Tibial nerve (tissue), 4 donors: ENCODE data around the gene DAB2. TPM values are rescaled to one million over a fixed set of nuclear protein-coding genes. Genes with fewer than 3 reads are reported as not detected.

ENCODE experiments used
- DNase-seq, 2 donors: peaks; one replicate each; pipeline ENCODE4 v3.0.0-alpha.2; 2019; ENCODE audit warnings: low spot score in 2 of 2
- H3K27ac ChIP-seq, 4 donors: fragments of 200-600 bp; sonication (generic) in 3 of 4; one replicate each; pipeline ENCODE4 v1.5.1; 2017 to 2019; ENCODE audit warnings: mild to moderate bottlenecking in 1 of 4
- H3K27me3 ChIP-seq, 2 donors: fragments of 200-600 bp; sonication (generic) in 1 of 2; one replicate each; pipeline versions ENCODE4 v1.5.1 to v1.6.0; 2017 to 2019
- H3K36me3 ChIP-seq, 3 donors: fragments of 200-600 bp; sonication (generic); one replicate each; pipeline ENCODE4 v1.5.1; 2018 to 2019
- H3K4me1 ChIP-seq, 4 donors: fragments of 200-600 bp; sonication (generic) in 3 of 4; one replicate each; pipeline ENCODE4 v1.5.1; 2017 to 2019
- H3K4me3 ChIP-seq, 4 donors: fragments of 200-600 bp; sonication (generic) in 3 of 4; one replicate each; pipeline ENCODE4 v1.5.1; 2017 to 2019; ENCODE audit warnings: mild to moderate bottlenecking in 1 of 4, moderate library complexity in 1 of 4
- H3K9me3 ChIP-seq, 4 donors: fragments of 200-600 bp; sonication (generic) in 3 of 4; one replicate each; pipeline ENCODE4 v1.5.1; 2017 to 2019
- CTCF ChIP-seq, 5 experiments: fragments of 200-600 bp in 3 of 5; fragments of 450-650 bp in 2 of 5; sonication (generic) in 3 of 5; IDR thresholded peaks; one replicate each; pipeline ENCODE4 v1.5.1; 2016 to 2019; ENCODE audit warnings: antibody characterized with exemption in 5 of 5, mild to moderate bottlenecking in 3 of 5, moderate library complexity in 2 of 5
- EP300 ChIP-seq, 2 donors: sonication (generic); formaldehyde crosslinking; IDR thresholded peaks; one replicate each; pipeline ENCODE4 v1.6.1; 2017; ENCODE audit warnings: antibody characterized with exemption in 2 of 2, mild to moderate bottlenecking in 1 of 2
- POLR2A ChIP-seq, 2 donors: fragments of 450-650 bp; IDR thresholded peaks; one replicate each; pipeline ENCODE4 v1.6.1; 2017; ENCODE audit warnings: antibody characterized with exemption in 2 of 2, mild to moderate bottlenecking in 2 of 2, moderate library complexity in 2 of 2
- WGBS, 2 donors: methylation state at CpG; one replicate each; pipeline ENCODE4 v1.1.5; 2018; 5-methylcytosine and 5-hydroxymethylcytosine counted together
- total RNA-seq, 4 donors: library from RNA; depleted of rRNA; stranded (reverse); fragments of >200 nt; gene quantifications; one replicate each; pipeline ENCODE4 v1.1.0, GENCODE V29; 2016

DAB2 gene
- total RNA-seq, result 100 to 1,000 TPM in 3 of 4 donors, 10 to 100 TPM in 1; 73.6 to 144 (median 115) TPM

GRCh38 chr5:39424736-39425637 is at the start of gene DAB2:
Gene DAB2, minus strand, starts transcription at chr5:39424980. Its CDS starts 30,660 bp downstream, at chr5:39394320.
- Histone ChIP-seq H3K4me1 (peaks cover 0 to 57% (median 19%) of the 10 kb centered on the region in 4 donors), H3K36me3 (no peaks in the 10 kb centered on the region), H3K27ac (peak within 1 kb of the TSS; percentile 21 to 91 (median 72)), H3K27me3 (no peaks in the 10 kb centered on the region), H3K4me3 (peak within 1 kb of the TSS; percentile 41 to 73 (median 58)), H3K9me3 (no peaks in the 10 kb centered on the region)
- 1 to 2% methylated on average over 48 to 53 of the region's 53 CpGs for WGBS, 2 donors
- DNase-seq, result peak; percentile 71 to 76
- TF ChIP-seq EP300 (IDR thresholded peaks at IDR 0.05), result peak in 1 of 2 donors; percentile 83
- TF ChIP-seq CTCF (IDR thresholded peaks at IDR 0.05), result peak in 4 of 5 experiments; percentile 38 to 55 (median 46)
- peak in 1 of 2 donors; percentile 53 for TF ChIP-seq POLR2A (IDR thresholded peaks at IDR 0.05)

DNA sequence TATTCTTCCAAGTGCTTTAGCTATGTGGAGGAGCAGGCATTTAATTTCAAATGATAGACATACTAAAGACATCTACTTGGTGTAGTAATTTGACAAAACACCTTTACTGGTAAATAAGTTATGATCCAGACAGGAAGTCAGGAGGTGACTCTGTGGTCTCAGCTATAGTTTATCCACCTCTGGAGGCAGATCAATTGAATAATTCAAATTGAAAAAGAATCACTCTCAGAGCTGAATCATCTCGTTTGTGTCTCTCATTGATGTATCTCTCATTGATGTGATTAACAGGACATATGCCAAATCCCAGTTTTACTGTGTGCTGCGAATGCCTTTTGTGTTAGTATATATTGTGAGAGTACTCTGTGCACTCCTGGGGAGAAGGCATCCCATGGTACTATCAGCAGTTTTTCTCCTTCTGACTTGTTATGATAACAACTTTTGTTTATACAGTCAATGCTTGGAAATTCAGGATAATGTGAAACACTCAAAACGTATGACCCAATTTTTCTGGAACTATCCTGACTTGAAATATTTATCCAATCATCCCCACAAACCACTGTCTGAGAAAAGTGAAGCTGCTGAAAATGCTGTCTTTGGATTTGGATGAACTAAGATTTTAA is 48.5 kb upstream of the DAB2 start:
- no peak for DNase-seq
- no peaks in the 10 kb centered on the region for H3K36me3 ChIP-seq
- peak overlapping the region in 1 of 4 donors; percentile 14 for H3K27ac ChIP-seq
- 47 to 56% methylated on average over 3 of the region's 3 CpGs for WGBS, 2 donors
- H3K4me1 ChIP-seq, result peaks cover 0 to 20% (median 0%) of the 10 kb centered on the region in 4 donors
- H3K9me3 ChIP-seq, result no peaks in the 10 kb centered on the region
- H3K27me3 ChIP-seq, result no peaks in the 10 kb centered on the region
- H3K4me3 ChIP-seq, result no peak overlapping the region
- TF ChIP-seq EP300 (IDR thresholded peaks at IDR 0.05), result no peak
- TF ChIP-seq POLR2A (IDR thresholded peaks at IDR 0.05), result no peak
- no peak for TF ChIP-seq CTCF (IDR thresholded peaks at IDR 0.05)

GRCh38 chr5:39471836-39472508 is 47.2 kb upstream of the DAB2 start:
- no peak for TF ChIP-seq POLR2A (IDR thresholded peaks at IDR 0.05)
- no peak for TF ChIP-seq EP300 (IDR thresholded peaks at IDR 0.05)
- TF ChIP-seq CTCF (IDR thresholded peaks at IDR 0.05), result no peak
- H3K36me3 ChIP-seq, result no peaks in the 10 kb centered on the region
- H3K27ac ChIP-seq, result no peak overlapping the region
- no peaks in the 10 kb centered on the region for H3K27me3 ChIP-seq
- H3K4me3 ChIP-seq, result no peak overlapping the region
- no peaks in the 10 kb centered on the region for H3K9me3 ChIP-seq
- DNase-seq, result no peak
- 51 to 77% methylated on average over 3 of the region's 3 CpGs for WGBS, 2 donors
- H3K4me1 ChIP-seq, result peaks cover 0 to 18% (median 0%) of the 10 kb centered on the region in 4 donors

- 92 to 97% methylated on average over 2 of the region's 2 CpGs for WGBS, 2 donors
- H3K4me3 ChIP-seq, result no peak overlapping the region
- no peaks in the 10 kb centered on the region for H3K36me3 ChIP-seq
- TF ChIP-seq CTCF (IDR thresholded peaks at IDR 0.05), result no peak
- TF ChIP-seq EP300 (IDR thresholded peaks at IDR 0.05), result no peak
- no peak for TF ChIP-seq POLR2A (IDR thresholded peaks at IDR 0.05)
- DNase-seq, result no peak
- H3K9me3 ChIP-seq, result no peaks in the 10 kb centered on the region
- peaks cover 0 to 6% (median 0%) of the 10 kb centered on the region in 4 donors for H3K4me1 ChIP-seq
- no peak overlapping the region for H3K27ac ChIP-seq
- H3K27me3 ChIP-seq, result no peaks in the 10 kb centered on the region
Observed at GRCh38 chr5:39470811-39471210, 46.0 kb upstream of the DAB2 start.
